Measurements from ENCODE around the gene NAV3. TPM values are rescaled to one million over a fixed set of nuclear protein-coding genes. Genes with fewer than 3 reads are reported as not detected.
"Not testable (repeated sequence)": the region's sequence is repeated elsewhere in the genome, so short reads cannot be mapped to it uniquely, and the experiment has no call there.

Gene NAV3
- polyA plus RNA-seq, 1 experiment, result 91.7 TPM

GRCh38 chr12:78099806-78100205, 269.1 kb downstream of the NAV3 start:
- no peak for TF ChIP-seq CTCF (IDR thresholded peaks at IDR 0.05; ENCODE audit: insufficient read depth, low read depth, low read length)
- DNase-seq (ENCODE audit: low read depth), result no peak
- no peaks in the 10 kb centered on the region for H3K27me3 ChIP-seq (ENCODE audit: control insufficient read depth, insufficient read depth, low read length)
- peaks cover 1% of the 10 kb centered on the region; the same call in 1 of the 2 replicates for H3K36me3 ChIP-seq (ENCODE audit: control insufficient read depth, insufficient read depth, low read length)
- ChIA-PET POLR2A (no interaction called here), CTCF (no interaction called here)
- no peak overlapping the region for H3K4me3 ChIP-seq (ENCODE audit: low read depth, low read length)

GRCh38 chr12:78101113-78101876, 270.6 kb downstream of the NAV3 start:
- TF ChIP-seq CTCF (IDR thresholded peaks at IDR 0.05; ENCODE audit: insufficient read depth, low read depth, low read length), result no peak
- Histone ChIP-seq H3K27me3 (ENCODE audit: control insufficient read depth, insufficient read depth, low read length) (no peaks in the 10 kb centered on the region), H3K36me3 (ENCODE audit: control insufficient read depth, insufficient read depth, low read length) (peaks cover 1% of the 10 kb centered on the region; the same call in 1 of the 2 replicates), H3K4me3 (ENCODE audit: low read depth, low read length) (no peak overlapping the region)
- ChIA-PET POLR2A (no interaction called here), CTCF (no interaction called here)
- DNase-seq (ENCODE audit: low read depth), result no peak

- POLR2A ChIA-PET, result no interaction called here
- peaks cover 4% of the 10 kb centered on the region; the same call in 1 of the 2 replicates for H3K36me3 ChIP-seq (ENCODE audit: control insufficient read depth, insufficient read depth, low read length)
- no peaks in the 10 kb centered on the region for H3K27me3 ChIP-seq (ENCODE audit: control insufficient read depth, insufficient read depth, low read length)
- no peak overlapping the region for H3K4me3 ChIP-seq (ENCODE audit: low read depth, low read length)
- no peak for TF ChIP-seq CTCF (IDR thresholded peaks at IDR 0.05; ENCODE audit: insufficient read depth, low read depth, low read length)
- DNase-seq (ENCODE audit: low read depth), result no peak
- CTCF ChIA-PET, result no interaction called here
These were observed 271.4 kb downstream of the NAV3 start for GRCh38 chr12:78101946-78102635.

GRCh38 chr12:78102801-78103200, 272.1 kb downstream of the NAV3 start:
- H3K4me3 ChIP-seq (ENCODE audit: low read depth, low read length); CTCF ChIA-PET; H3K27me3 ChIP-seq (ENCODE audit: control insufficient read depth, insufficient read depth, low read length); POLR2A ChIA-PET; H3K36me3 ChIP-seq (ENCODE audit: control insufficient read depth, insufficient read depth, low read length); DNase-seq (ENCODE audit: low read depth): not testable (repeated sequence)

GRCh38 chr12:78115889-78116288, 285.2 kb downstream of the NAV3 start:
- ChIA-PET POLR2A (interaction anchor here (0.6 kb wide), 1 partner anchor 538 kb away, joined by 3 read pairs; no protein-coding TSS in a partner anchor), CTCF (no interaction called here)
- Histone ChIP-seq H3K27me3 (ENCODE audit: control insufficient read depth, insufficient read depth, low read length) (no peaks in the 10 kb centered on the region), H3K4me3 (ENCODE audit: low read depth, low read length) (no peak overlapping the region), H3K36me3 (ENCODE audit: control insufficient read depth, insufficient read depth, low read length) (peaks cover 4% of the 10 kb centered on the region)
- no peak for DNase-seq (ENCODE audit: low read depth)
- TF ChIP-seq CTCF (IDR thresholded peaks at IDR 0.05; ENCODE audit: insufficient read depth, low read depth, low read length), result no peak
